Sigmoid colon (tissue), 4 donors: ENCODE data around the gene COTL1.

Source experiments
- CTCF ChIP-seq, 4 experiments: fragments of 450-650 bp in 3 of 4; fragments of 200-600 bp in 1 of 4; IDR thresholded peaks; one replicate each; pipeline ENCODE4 v1.5.1; 2016 to 2019; ENCODE audit warnings: antibody characterized with exemption in 4 of 4, mild to moderate bottlenecking in 3 of 4, moderate library complexity in 2 of 4
- POLR2A ChIP-seq, 2 donors: fragments of 450-650 bp; IDR thresholded peaks; one replicate each; pipeline ENCODE4 v1.6.1; 2016; ENCODE audit warnings: antibody characterized with exemption in 2 of 2, mild to moderate bottlenecking in 2 of 2, moderate library complexity in 2 of 2
- POLR2AphosphoS5 ChIP-seq, 4 donors: sonication (generic); formaldehyde crosslinking; IDR thresholded peaks; one replicate each; pipeline ENCODE4 v1.6.1; 2017; ENCODE audit warnings: antibody characterized with exemption in 4 of 4

- TF ChIP-seq POLR2AphosphoS5 (IDR thresholded peaks at IDR 0.05) (no peak), CTCF (IDR thresholded peaks at IDR 0.05) (no peak), POLR2A (IDR thresholded peaks at IDR 0.05) (no peak)
Observed at GRCh38 chr16:84584678-84585077, 33.2 kb downstream of the COTL1 start.
